Stromal cell of bone marrow (primary cell): ENCODE measurements around the gene LRRC59.

ENCODE experiments used
- DNase-seq: peaks from one replicate; pipeline ENCODE4 v3.0.0-alpha.2; 2012; ENCODE audit warnings: low read depth

Gene LRRC59

GRCh38 chr17:50361561-50362480 lies 35.5 kb downstream of the LRRC59 start:
- DNase-seq = peak; percentile 50

GRCh38 chr17:50360486-50361115 lies 36.7 kb downstream of the LRRC59 start:
- no peak for DNase-seq

DNA sequence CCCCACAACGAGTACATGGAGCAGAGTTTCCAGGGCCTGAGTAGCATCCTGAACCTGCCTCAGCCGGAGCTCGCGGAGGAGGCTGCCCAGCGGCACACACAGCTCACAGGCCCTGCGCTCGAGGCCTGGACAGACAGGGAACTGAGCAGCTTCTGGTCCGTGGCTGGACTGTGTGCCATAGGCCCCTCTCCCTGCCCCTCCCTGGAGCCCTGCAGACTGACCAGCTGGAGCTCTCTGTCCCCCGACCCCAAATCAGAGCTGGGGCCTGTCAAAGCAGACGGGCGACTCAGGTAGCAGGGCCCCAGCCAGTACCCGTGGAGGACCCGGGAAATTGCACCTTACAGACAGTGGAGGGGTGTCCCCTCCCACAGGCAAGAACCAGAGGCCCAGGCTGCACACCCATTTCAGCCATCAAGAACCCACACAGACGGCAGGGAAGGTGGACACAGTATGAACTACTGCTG lies 37.3 kb downstream of the LRRC59 start:
- no peak for DNase-seq

DNA sequence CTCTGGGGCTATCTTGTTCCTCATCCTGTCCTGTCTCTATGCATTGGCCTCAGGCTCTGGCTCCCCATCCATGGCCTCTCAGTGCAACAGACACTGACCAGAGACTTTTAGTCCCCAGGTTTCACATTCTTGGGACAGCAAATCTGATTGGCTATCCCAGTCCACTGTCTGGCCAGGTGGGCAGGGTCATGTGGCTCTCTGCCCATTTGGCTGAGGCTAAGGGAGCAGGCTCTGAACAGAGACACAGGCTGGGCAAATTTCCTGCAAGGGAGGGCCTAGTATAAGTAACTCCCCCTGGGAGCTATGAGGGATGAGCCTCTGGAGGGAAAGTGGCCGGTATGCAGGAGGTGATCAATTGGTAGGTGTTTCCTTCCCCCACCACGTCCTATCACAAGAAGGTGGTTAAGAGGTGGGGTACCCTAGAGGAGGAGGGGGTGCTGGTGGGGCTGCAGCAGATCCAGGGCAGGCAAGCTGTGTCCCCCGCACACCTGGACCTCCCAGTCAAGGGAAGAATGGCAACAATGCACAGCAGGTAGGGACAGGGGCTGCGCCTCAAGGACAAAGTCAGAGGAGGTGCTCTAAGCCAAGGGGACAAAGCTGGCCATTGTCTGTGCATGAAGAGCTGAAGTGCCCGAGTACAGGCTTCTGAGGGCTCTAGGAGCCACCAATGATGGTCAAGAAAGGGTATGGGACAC lies 38.2 kb downstream of the LRRC59 start:
- no peak for DNase-seq

- no peak for DNase-seq
Observed at GRCh38 chr17:50358177-50358576, 39.1 kb downstream of the LRRC59 start.

GRCh38 chr17:50356892-50357510 lies 40.3 kb downstream of the LRRC59 start:
- no peak for DNase-seq

DNA sequence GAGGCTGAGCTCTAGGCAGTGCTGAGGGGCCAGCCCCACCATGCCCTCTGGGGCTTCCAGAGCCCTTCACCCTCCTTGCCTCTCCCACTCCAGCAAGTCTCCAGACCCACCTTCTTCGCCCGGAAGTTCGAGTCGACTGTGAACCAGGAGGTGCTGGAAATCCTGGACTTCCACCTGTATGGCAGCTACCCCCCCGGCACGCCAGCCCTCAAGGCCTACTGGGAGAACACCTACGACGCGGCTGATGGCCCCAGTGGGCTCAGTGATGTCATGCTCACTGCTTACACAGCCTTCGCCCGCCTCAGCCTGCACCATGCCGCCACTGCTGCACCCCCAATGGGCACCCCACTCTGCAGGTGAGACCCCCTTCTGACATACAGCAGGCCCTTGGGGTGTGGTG lies 40.9 kb downstream of the LRRC59 start:
- DNase-seq = no peak

GRCh38 chr17:50355701-50356341 lies 41.5 kb downstream of the LRRC59 start:
- no peak for DNase-seq

DNA sequence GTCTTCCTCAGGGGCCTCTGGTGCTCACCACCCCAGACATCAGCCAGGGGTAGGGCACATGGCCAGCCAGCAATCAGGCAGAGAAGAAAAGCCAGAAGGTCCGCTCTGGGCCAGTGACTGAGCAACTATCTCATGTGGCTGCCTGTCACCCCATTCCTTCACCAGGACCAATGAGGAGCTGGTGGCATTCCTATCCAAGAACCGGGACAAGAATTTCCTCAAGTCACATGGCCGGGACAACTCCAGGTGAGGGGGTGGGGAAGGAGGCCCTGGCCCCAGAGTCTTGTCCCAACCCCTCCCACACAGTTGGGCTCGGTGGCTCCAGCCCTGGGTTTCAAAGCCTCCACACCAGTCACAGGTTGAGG lies 42.0 kb downstream of the LRRC59 start:
- no peak for DNase-seq

GRCh38 chr17:50354776-50355175 lies 42.5 kb downstream of the LRRC59 start:
- DNase-seq = no peak

GRCh38 chr17:50354198-50354597 lies 43.1 kb downstream of the LRRC59 start:
- DNase-seq = no peak

DNA sequence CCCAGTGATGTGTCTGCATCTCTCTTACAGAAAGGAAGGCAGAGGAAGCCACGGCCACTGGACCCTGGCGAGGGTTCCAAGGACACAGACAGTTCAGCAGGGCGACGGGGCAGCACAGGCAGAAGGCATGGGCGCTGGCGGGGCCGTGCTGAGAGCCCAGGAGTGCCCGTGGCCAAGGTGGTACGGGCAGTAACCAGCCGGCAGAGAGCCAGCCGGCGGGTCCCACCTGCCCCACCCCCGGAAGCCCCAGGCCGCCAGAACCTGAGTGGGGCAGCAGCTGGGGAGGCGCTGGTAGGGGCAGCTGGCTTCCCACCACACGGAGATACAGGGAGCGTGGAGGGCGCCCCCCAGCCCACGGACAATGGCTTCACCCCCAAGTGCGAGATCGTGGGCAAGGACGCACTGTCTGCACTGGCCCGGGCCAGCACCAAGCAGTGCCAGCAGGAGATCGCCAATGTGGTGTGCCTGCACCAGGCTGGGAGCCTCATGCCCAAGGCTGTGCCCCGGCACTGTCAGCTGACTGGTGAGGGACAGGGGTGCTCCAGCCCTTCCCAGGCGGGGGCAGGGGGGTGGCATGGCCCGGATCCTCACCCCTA lies 43.6 kb downstream of the LRRC59 start:
- DNase-seq = no peak

- no peak for DNase-seq
Observed at GRCh38 chr17:50352693-50353599, 44.4 kb downstream of the LRRC59 start.

DNA sequence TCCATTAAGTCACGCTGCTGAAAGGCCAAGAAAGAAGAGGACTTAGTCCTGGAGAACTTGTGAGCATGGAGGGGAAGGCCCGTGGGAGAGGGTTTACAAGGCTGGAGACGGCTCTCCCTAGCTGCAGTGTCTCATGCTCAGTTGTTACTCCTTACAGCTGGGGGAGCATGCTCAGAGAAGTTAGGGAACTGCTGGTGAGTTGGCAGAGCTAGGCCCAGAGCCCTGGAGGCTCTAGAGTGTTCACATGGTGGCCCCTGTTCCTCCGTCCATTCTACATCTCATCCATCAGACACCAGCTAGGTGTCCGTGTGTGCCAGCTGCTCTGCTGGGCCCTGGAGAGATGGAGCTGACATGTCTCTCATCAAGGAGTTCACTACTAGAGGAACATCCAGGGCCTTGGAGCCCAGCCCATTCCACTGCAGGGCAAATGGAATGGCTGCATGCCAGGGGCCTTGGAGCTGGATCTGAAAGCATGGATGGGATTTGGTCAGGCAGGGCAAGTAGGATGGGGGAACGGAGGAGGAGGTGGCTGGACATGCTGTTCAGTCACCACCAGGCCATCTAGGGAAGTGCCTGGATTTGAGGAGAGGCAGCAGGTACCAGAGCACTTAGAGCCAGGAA lies 45.1 kb downstream of the LRRC59 start:
- DNase-seq = no peak

DNA sequence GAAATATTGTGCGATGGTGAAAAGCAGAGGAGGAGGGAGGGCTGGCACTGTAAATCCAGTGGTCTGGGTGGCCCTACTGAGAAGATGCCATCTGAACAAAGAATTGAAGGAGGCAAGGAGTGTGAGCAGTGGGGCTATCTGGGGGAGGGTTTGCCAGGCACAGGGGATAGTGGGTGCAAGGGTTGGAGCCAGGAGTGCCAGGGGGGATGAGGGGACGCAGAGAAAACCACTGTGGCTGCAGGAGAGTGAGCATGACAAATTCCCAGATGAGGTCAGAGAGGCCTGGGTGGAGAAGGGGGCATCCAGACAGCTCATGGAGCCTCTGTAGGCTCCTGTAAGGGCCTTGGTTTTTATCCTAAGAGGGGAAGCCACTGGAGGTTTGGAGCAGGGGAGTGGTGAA lies 46.6 kb downstream of the LRRC59 start:
- no peak for DNase-seq

DNA sequence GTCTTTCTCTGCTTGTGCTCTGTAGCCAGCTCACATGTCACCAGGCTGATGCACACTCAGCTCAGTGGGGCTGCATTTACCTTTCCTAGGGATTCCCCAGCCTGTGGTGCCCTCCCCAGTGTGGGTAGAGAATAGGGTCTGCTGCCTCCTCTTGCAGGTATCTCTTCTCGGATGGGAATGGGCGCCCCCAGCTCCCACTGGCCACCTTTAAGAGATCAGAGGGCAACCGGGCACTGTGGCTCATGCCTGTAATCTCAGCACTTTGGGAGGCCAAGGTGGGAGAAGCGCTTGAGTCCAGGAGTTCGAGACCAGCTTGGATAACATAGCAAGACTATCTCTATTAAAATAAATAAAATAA lies 48.1 kb downstream of the LRRC59 start:
- no peak for DNase-seq

GRCh38 chr17:50348522-50349242 lies 48.6 kb downstream of the LRRC59 start:
- DNase-seq = no peak

- DNase-seq = no peak
Observed at GRCh38 chr17:50347894-50348291, 49.4 kb downstream of the LRRC59 start.

- no peak for DNase-seq
Observed at GRCh38 chr17:50347117-50347893, 50.0 kb downstream of the LRRC59 start.
